Thymus (tissue), 11 donors: ENCODE measurements around the gene NCAM1. TPM values are rescaled to one million over a fixed set of nuclear protein-coding genes. Genes with fewer than 3 reads are reported as not detected.

Source experiments
- DNase-seq, 9 donors: peaks; one replicate each; pipeline ENCODE4 v3.0.0-alpha.2; 2013; ENCODE audit warnings: low spot score in 9 of 9, low read depth in 6 of 9, missing footprints in 1 of 9
- H3K27ac ChIP-seq, 2 donors: one replicate each; pipeline ENCODE4 v1.5.1; 2013; ENCODE audit warnings: control low read depth in 1 of 2, low read depth in 1 of 2, low read length in 1 of 2, mild to moderate bottlenecking in 1 of 2, moderate library complexity in 1 of 2
- H3K27me3 ChIP-seq, 2 donors: one replicate each; pipeline ENCODE4 v1.5.1; 2013; ENCODE audit warnings: low read length in 1 of 2; ENCODE audit not compliant: control insufficient read depth in 2 of 2, insufficient read depth in 1 of 2
- H3K36me3 ChIP-seq, 2 donors: one replicate each; pipeline ENCODE4 v1.5.1; 2013; ENCODE audit warnings: low read length in 1 of 2, mild to moderate bottlenecking in 1 of 2, moderate library complexity in 1 of 2; ENCODE audit not compliant: control insufficient read depth in 2 of 2, insufficient read depth in 2 of 2
- H3K4me1 ChIP-seq, 2 donors: one replicate each; pipeline ENCODE4 v1.5.1; 2013; ENCODE audit warnings: low read length in 2 of 2; ENCODE audit not compliant: control insufficient read depth in 2 of 2, insufficient read depth in 2 of 2
- H3K4me3 ChIP-seq, 2 donors: one replicate each; pipeline ENCODE4 v1.5.1; 2013; ENCODE audit warnings: low read length in 2 of 2, control low read depth in 1 of 2, mild to moderate bottlenecking in 1 of 2
- H3K9me3 ChIP-seq, 2 donors: one replicate each; pipeline ENCODE4 v1.5.1; 2013; ENCODE audit warnings: low read length in 1 of 2, mild to moderate bottlenecking in 1 of 2; ENCODE audit not compliant: control insufficient read depth in 2 of 2, insufficient read depth in 1 of 2
- WGBS: extraction: QIAGEN DNeasy Blood & Tissue Kit; methylation state at CpG from one replicate; pipeline ENCODE4 v1.1.7; 2013; 5-methylcytosine and 5-hydroxymethylcytosine counted together
- polyA plus RNA-seq: library from polyadenylated mRNA; stranded (reverse); fragments of 200-250 nt; gene quantifications from one replicate; pipeline ENCODE4 v1.2.3, GENCODE V29; 2013
- total RNA-seq: library from RNA; stranded (reverse); fragments of 120-200 nt; gene quantifications from one replicate; pipeline ENCODE4 v1.2.4, GENCODE V29; 2013
- donor health status: healthy.

The NCAM1 gene
- total and polyA plus RNA-seq, 2 donors, result 0.47 to 0.68 TPM

GRCh38 chr11:112977755-112978154, 16.5 kb downstream of the NCAM1 start:
- DNase-seq, result no peak
- Histone ChIP-seq H3K4me1 (no peaks in the 10 kb centered on the region), H3K36me3 (no peaks in the 10 kb centered on the region), H3K9me3 (no peaks in the 10 kb centered on the region), H3K4me3 (no peak overlapping the region), H3K27ac (no peak overlapping the region), H3K27me3 (no peaks in the 10 kb centered on the region)
- WGBS, result 39% methylated on average over 1 of the region's 1 CpG

GRCh38 chr11:112983887-112984286, 22.7 kb downstream of the NCAM1 start:
- 66% methylated on average over 1 of the region's 1 CpG for WGBS
- no peak for DNase-seq

GRCh38 chr11:112989198-112989597, 28.0 kb downstream of the NCAM1 start:
- Histone ChIP-seq H3K4me3 (no peak overlapping the region), H3K4me1 (no peaks in the 10 kb centered on the region), H3K9me3 (no peaks in the 10 kb centered on the region), H3K27me3 (no peaks in the 10 kb centered on the region), H3K27ac (no peak overlapping the region), H3K36me3 (no peaks in the 10 kb centered on the region)
- 97% methylated on average over 1 of the region's 1 CpG for WGBS
- DNase-seq, result no peak

More at GRCh38 chr11:112983887-112984286, 22.7 kb downstream of the NCAM1 start:
- no peaks in the 10 kb centered on the region for H3K9me3 ChIP-seq
- no peak overlapping the region for H3K4me3 ChIP-seq
- no peaks in the 10 kb centered on the region for H3K4me1 ChIP-seq
- no peaks in the 10 kb centered on the region for H3K36me3 ChIP-seq
- H3K27ac ChIP-seq, result no peak overlapping the region
- no peaks in the 10 kb centered on the region for H3K27me3 ChIP-seq

DNA sequence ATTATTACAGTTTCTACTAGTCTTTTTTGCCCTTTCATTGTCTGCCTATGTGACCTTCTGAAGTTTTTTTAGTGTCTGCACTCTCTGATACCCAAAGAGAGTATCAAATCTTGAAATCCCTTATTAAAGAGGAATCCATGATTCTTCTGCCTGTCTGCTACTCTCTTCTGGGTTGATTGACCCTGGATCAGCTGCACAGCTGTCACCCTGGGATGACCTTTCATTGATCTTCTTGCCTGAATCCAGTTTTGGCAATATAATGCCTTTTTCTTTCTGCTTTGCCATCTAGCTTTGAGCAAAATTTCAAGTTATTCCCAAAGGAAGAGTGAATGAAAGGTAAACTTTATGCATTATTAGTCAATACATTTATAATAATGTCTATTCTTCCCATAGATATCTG, 32.6 kb downstream of the NCAM1 start:
- H3K4me1 ChIP-seq, result no peaks in the 10 kb centered on the region
- no peak overlapping the region for H3K27ac ChIP-seq
- no peaks in the 10 kb centered on the region for H3K9me3 ChIP-seq
- H3K36me3 ChIP-seq, result no peaks in the 10 kb centered on the region
- DNase-seq, result no peak
- no peaks in the 10 kb centered on the region for H3K27me3 ChIP-seq
- no peak overlapping the region for H3K4me3 ChIP-seq

DNA sequence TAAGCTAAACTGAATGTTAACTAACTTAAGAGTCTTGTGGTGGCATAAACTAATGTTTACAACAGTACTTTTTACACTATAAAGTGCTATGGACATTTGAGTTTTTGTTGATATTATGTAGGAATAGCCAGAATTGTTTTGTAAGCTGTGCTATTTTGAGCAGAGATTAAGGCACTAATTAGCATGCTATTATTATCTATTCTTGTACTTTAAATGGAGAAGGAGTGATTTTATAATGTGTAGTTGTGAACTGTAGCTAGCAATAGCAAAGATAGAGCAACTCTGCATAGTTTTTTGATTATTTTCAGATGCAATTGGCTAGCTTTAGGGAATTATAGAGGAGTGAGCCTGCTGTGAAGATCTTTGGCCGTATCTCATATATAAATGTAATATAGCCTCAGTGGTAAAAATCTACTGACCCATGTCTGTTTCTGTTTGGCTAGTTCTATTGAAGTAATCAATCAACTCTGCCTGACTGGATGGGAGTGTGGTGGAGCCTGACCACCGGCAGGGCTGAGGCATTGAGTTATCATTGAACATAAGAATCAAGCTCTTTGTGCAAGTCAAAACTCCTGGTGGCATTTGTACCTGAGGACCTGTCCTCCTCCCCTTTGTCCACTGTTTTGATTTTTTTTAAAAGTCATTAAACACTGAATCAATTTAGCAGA, 34.3 kb downstream of the NCAM1 start:
- Histone ChIP-seq H3K27me3 (no peaks in the 10 kb centered on the region), H3K36me3 (no peaks in the 10 kb centered on the region), H3K9me3 (no peaks in the 10 kb centered on the region), H3K4me1 (no peaks in the 10 kb centered on the region), H3K27ac (no peak overlapping the region), H3K4me3 (no peak overlapping the region)
- 75% methylated on average over 2 of the region's 2 CpGs for WGBS
- no peak for DNase-seq

DNA sequence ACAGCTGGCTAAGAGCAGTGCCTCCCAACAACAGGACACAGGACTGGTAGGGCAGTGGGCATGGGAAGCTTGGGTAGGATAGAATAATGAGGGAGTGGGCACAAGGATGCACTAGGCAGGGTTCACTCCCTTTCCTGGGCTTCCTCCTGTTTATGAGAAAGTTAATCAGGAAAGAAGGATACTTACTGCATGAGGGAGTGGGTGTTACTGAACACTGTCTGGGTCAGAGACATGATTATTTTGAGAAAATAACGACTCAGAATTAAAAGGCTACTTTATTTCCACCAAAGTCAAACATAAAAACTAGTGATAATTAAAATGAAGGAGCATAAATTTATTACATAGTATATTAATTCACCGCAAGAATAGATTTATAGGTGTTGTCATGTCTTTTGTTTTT, 35.8 kb downstream of the NCAM1 start:
- H3K4me3 ChIP-seq, result no peak overlapping the region
- no peaks in the 10 kb centered on the region for H3K9me3 ChIP-seq
- no peak for DNase-seq
- no peak overlapping the region for H3K27ac ChIP-seq
- no peaks in the 10 kb centered on the region for H3K27me3 ChIP-seq
- H3K4me1 ChIP-seq, result no peaks in the 10 kb centered on the region
- WGBS, result 88% methylated on average over 2 of the region's 2 CpGs
- H3K36me3 ChIP-seq, result no peaks in the 10 kb centered on the region

- H3K27me3 ChIP-seq, result no peaks in the 10 kb centered on the region
- no peaks in the 10 kb centered on the region for H3K36me3 ChIP-seq
- no peak overlapping the region for H3K4me3 ChIP-seq
- H3K27ac ChIP-seq, result no peak overlapping the region
- 86% methylated on average over 3 of the region's 3 CpGs for WGBS
- no peak for DNase-seq
- no peaks in the 10 kb centered on the region for H3K9me3 ChIP-seq
- no peaks in the 10 kb centered on the region for H3K4me1 ChIP-seq
These were observed 36.7 kb downstream of the NCAM1 start for GRCh38 chr11:112997857-112998466.

DNA sequence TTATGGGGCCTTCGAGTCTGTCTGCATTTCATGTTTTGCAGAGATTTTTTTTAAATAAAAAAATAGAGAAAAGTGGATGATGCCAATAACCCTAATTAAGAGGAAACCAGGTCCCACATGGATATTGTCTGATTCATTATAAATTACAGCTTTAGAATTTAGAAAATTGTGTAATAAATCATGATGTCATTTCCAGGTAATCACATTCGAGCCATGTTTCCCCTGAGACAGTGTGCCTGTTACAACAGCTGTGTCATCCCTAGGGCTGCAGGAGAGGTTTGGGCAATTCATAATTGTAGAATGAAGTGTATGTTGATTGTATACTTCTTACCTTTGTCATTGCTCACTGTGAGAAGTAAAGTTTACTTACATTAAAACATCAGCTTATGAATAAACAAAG, 38.3 kb downstream of the NCAM1 start:
- Histone ChIP-seq H3K4me1 (no peaks in the 10 kb centered on the region), H3K4me3 (no peak overlapping the region), H3K9me3 (no peaks in the 10 kb centered on the region), H3K27me3 (no peaks in the 10 kb centered on the region), H3K36me3 (no peaks in the 10 kb centered on the region), H3K27ac (no peak overlapping the region)
- DNase-seq, result no peak
- WGBS, result 68% methylated on average over 2 of the region's 2 CpGs

- H3K27ac ChIP-seq, result no peak overlapping the region
- H3K4me3 ChIP-seq, result no peak overlapping the region
- H3K27me3 ChIP-seq, result no peaks in the 10 kb centered on the region
- 88% methylated on average over 5 of the region's 5 CpGs for WGBS
- no peaks in the 10 kb centered on the region for H3K9me3 ChIP-seq
- H3K36me3 ChIP-seq, result no peaks in the 10 kb centered on the region
- DNase-seq, result no peak
- H3K4me1 ChIP-seq, result no peaks in the 10 kb centered on the region
These were observed 40.5 kb downstream of the NCAM1 start for GRCh38 chr11:113001709-113002108.
